Measurements from ENCODE around the gene SLC24A3. TPM values are rescaled to one million over a fixed set of nuclear protein-coding genes. Genes with fewer than 3 reads are reported as not detected.

The SLC24A3 gene
- polyA plus RNA-seq, 1 donor (not counting 4 experiments of a cell fraction or from before 2014, with no cell fraction given): 0.17 TPM

GRCh38 chr20:19725814-19726525 lies 513.5 kb downstream of the SLC24A3 start:
- H3K79me2 ChIP-seq (ENCODE audit: control insufficient read depth, insufficient read depth, low read length): no peaks in the 10 kb centered on the region
- no peaks in the 10 kb centered on the region for H3K9me1 ChIP-seq (ENCODE audit: control insufficient read depth, extremely low read depth, insufficient read depth, low read length)
- H3K36me3 ChIP-seq (ENCODE audit: control insufficient read depth in 2 of 2, extremely low read depth in 1 of 2, insufficient read depth in 2 of 2, low read length in 2 of 2): no peaks in the 10 kb centered on the region
- dilution Hi-C loops (cut with MboI; ENCODE audit: extremely low pct_ligation_motif_present, low sequenced_read_pairs): no loop called here
- H3K27ac ChIP-seq (ENCODE audit: control insufficient read depth, insufficient read depth, low read length): no peak overlapping the region
- TF ChIP-seq EZH2 (IDR thresholded peaks at IDR 0.05; ENCODE audit: low read length): no peak
- no peak for TF ChIP-seq CTCF (optimal IDR thresholded peaks at IDR 0.05 in 1 of 3, IDR thresholded peaks at IDR 0.05 in 1 of 3, conservative IDR thresholded peaks at IDR 0.05 in 1 of 3; ENCODE audit: extremely low read depth in 1 of 3, insufficient read depth in 2 of 3, low read length in 3 of 3)
- H2AFZ ChIP-seq (ENCODE audit: control insufficient read depth, low read length): no peak overlapping the region
- H3K9me3 ChIP-seq (ENCODE audit: control insufficient read depth, low read depth, low read length): no peaks in the 10 kb centered on the region
- H3K9ac ChIP-seq (ENCODE audit: control insufficient read depth, extremely low read depth, insufficient read depth, low read length): no peak overlapping the region
- no peak for DNase-seq (ENCODE audit: low read depth, low spot score)
- H3K4me2 ChIP-seq (ENCODE audit: control insufficient read depth, extremely low read depth, insufficient read depth, low read depth, low read length): no peak overlapping the region
- FAIRE-seq: peak; percentile 76
- peaks cover 3% of the 10 kb centered on the region for H3K27me3 ChIP-seq (ENCODE audit: control insufficient read depth, extremely low read depth, insufficient read depth, low read length)
- no peaks in the 10 kb centered on the region for H4K20me1 ChIP-seq (ENCODE audit: control insufficient read depth, extremely low read depth, insufficient read depth, low read length)
- H3K4me1 ChIP-seq (ENCODE audit: control insufficient read depth, extremely low read depth, insufficient read depth, low read length): peaks cover 5% of the 10 kb centered on the region
- H3K4me3 ChIP-seq (ENCODE audit: control insufficient read depth in 2 of 3, extremely low read depth in 1 of 3, insufficient read depth in 2 of 3, low read depth in 1 of 3, low read length in 3 of 3): no peak overlapping the region

- H4K20me1 ChIP-seq (ENCODE audit: control insufficient read depth, extremely low read depth, insufficient read depth, low read length): no peaks in the 10 kb centered on the region
- DNase-seq (ENCODE audit: low read depth, low spot score) (no peak), FAIRE-seq (no peak)
- TF ChIP-seq CTCF (optimal IDR thresholded peaks at IDR 0.05 in 1 of 3, IDR thresholded peaks at IDR 0.05 in 1 of 3, conservative IDR thresholded peaks at IDR 0.05 in 1 of 3; ENCODE audit: extremely low read depth in 1 of 3, insufficient read depth in 2 of 3, low read length in 3 of 3) (no peak), EZH2 (IDR thresholded peaks at IDR 0.05; ENCODE audit: low read length) (no peak)
- H3K9me1 ChIP-seq (ENCODE audit: control insufficient read depth, extremely low read depth, insufficient read depth, low read length): no peaks in the 10 kb centered on the region
- H3K4me2 ChIP-seq (ENCODE audit: control insufficient read depth, extremely low read depth, insufficient read depth, low read depth, low read length): no peak overlapping the region
- H3K36me3 ChIP-seq (ENCODE audit: control insufficient read depth in 2 of 2, extremely low read depth in 1 of 2, insufficient read depth in 2 of 2, low read length in 2 of 2): no peaks in the 10 kb centered on the region
- no peaks in the 10 kb centered on the region for H3K27me3 ChIP-seq (ENCODE audit: control insufficient read depth, extremely low read depth, insufficient read depth, low read length)
- no peaks in the 10 kb centered on the region for H3K9me3 ChIP-seq (ENCODE audit: control insufficient read depth, low read depth, low read length)
- H3K9ac ChIP-seq (ENCODE audit: control insufficient read depth, extremely low read depth, insufficient read depth, low read length): no peak overlapping the region
- no peak overlapping the region for H3K4me3 ChIP-seq (ENCODE audit: control insufficient read depth in 2 of 3, extremely low read depth in 1 of 3, insufficient read depth in 2 of 3, low read depth in 1 of 3, low read length in 3 of 3)
- no peak overlapping the region for H3K27ac ChIP-seq (ENCODE audit: control insufficient read depth, insufficient read depth, low read length)
- H3K4me1 ChIP-seq (ENCODE audit: control insufficient read depth, extremely low read depth, insufficient read depth, low read length): peaks cover 5% of the 10 kb centered on the region
- H2AFZ ChIP-seq (ENCODE audit: control insufficient read depth, low read length): no peak overlapping the region
- dilution Hi-C loops (cut with MboI; ENCODE audit: extremely low pct_ligation_motif_present, low sequenced_read_pairs): no loop called here
- H3K79me2 ChIP-seq (ENCODE audit: control insufficient read depth, insufficient read depth, low read length): no peaks in the 10 kb centered on the region
These were observed 514.9 kb downstream of the SLC24A3 start for GRCh38 chr20:19727251-19727847.
